Kidney epithelial cell (primary cell): ENCODE data around the gene KCNIP1. TPM values are rescaled to one million over a fixed set of nuclear protein-coding genes. Genes with fewer than 3 reads are reported as not detected.

ENCODE experiments used
- DNase-seq: peaks from one replicate; pipeline ENCODE4 v3.0.0-alpha.2; 2010; ENCODE audit warnings: low read depth
- H3K27me3 ChIP-seq: 2 replicates; pipeline ENCODE4 v1.6.0; 2011; ENCODE audit warnings: low read length; ENCODE audit not compliant: control insufficient read depth, insufficient read depth
- H3K36me3 ChIP-seq: 2 replicates; pipeline ENCODE4 v1.5.1; 2011; ENCODE audit warnings: low read length; ENCODE audit not compliant: control insufficient read depth, insufficient read depth
- H3K4me3 ChIP-seq: 2 replicates; pipeline ENCODE4 v1.5.1; 2011; ENCODE audit warnings: low read depth, mild to moderate bottlenecking, control low read depth, low read length
- total RNA-seq: library from RNA; depleted of rRNA; stranded (reverse); fragments of >200 nt; gene quantifications from 2 replicates; pipeline ENCODE4 v1.2.3, GENCODE V29; 2015
- TF ChIP-seq, protein P1 (sequence below): IDR thresholded peaks from 2 replicates; pipeline ENCODE4 v1.5.1; 2011; ENCODE audit warnings: mild to moderate bottlenecking, moderate library complexity, low read length, control low read depth, inconsistent platforms; ENCODE audit not compliant: insufficient read depth, poor library complexity, severe bottlenecking

Gene KCNIP1
- total RNA-seq, 1 donor from 2014 or later: 3.4 TPM

- DNase-seq: no peak
- TF ChIP-seq, protein P1, sequence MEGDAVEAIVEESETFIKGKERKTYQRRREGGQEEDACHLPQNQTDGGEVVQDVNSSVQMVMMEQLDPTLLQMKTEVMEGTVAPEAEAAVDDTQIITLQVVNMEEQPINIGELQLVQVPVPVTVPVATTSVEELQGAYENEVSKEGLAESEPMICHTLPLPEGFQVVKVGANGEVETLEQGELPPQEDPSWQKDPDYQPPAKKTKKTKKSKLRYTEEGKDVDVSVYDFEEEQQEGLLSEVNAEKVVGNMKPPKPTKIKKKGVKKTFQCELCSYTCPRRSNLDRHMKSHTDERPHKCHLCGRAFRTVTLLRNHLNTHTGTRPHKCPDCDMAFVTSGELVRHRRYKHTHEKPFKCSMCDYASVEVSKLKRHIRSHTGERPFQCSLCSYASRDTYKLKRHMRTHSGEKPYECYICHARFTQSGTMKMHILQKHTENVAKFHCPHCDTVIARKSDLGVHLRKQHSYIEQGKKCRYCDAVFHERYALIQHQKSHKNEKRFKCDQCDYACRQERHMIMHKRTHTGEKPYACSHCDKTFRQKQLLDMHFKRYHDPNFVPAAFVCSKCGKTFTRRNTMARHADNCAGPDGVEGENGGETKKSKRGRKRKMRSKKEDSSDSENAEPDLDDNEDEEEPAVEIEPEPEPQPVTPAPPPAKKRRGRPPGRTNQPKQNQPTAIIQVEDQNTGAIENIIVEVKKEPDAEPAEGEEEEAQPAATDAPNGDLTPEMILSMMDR: no peak
- Histone ChIP-seq H3K36me3 (no peaks in the 10 kb centered on the region), H3K4me3 (no peak overlapping the region), H3K27me3 (no peaks in the 10 kb centered on the region)
Observed at GRCh38 chr5:170589643-170590042, 85.8 kb downstream of the KCNIP1 start.

DNA sequence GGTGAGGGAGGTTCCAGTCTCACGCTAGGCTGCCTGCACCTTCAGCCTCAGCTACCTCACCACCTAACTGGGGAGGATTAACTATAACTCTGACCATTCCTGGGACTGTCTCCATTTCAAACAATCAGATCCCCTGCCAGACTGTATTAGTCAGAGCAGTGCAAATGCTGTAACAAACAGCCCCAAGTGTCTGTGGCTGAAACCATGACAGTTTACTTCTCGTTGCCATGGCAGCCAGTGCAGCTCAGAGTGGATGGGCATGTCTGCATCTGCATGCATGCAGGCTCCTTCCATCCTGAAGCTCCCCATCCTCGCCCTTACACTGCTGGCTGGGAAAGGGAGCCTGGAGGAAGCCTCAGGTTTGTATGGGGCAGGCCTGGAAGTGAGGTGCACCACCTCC lies 86.7 kb downstream of the KCNIP1 start:
- TF ChIP-seq, protein P1: no peak
- DNase-seq: no peak
- Histone ChIP-seq H3K4me3 (no peak overlapping the region), H3K36me3 (no peaks in the 10 kb centered on the region), H3K27me3 (no peaks in the 10 kb centered on the region)

- no peaks in the 10 kb centered on the region for H3K36me3 ChIP-seq
- H3K27me3 ChIP-seq: no peaks in the 10 kb centered on the region
- no peak for DNase-seq
- TF ChIP-seq, protein P1: no peak
- no peak overlapping the region for H3K4me3 ChIP-seq
Observed at GRCh38 chr5:170591054-170591453, 87.2 kb downstream of the KCNIP1 start.

GRCh38 chr5:170596482-170597044 lies 92.7 kb downstream of the KCNIP1 start:
- Histone ChIP-seq H3K4me3 (no peak overlapping the region), H3K27me3 (no peaks in the 10 kb centered on the region), H3K36me3 (no peaks in the 10 kb centered on the region)
- TF ChIP-seq, protein P1: no peak
- DNase-seq: no peak

GRCh38 chr5:170597109-170597751 lies 93.4 kb downstream of the KCNIP1 start:
- TF ChIP-seq, protein P1: no peak
- Histone ChIP-seq H3K36me3 (no peaks in the 10 kb centered on the region), H3K4me3 (no peak overlapping the region), H3K27me3 (no peaks in the 10 kb centered on the region)
- DNase-seq: peak; percentile 94

DNA sequence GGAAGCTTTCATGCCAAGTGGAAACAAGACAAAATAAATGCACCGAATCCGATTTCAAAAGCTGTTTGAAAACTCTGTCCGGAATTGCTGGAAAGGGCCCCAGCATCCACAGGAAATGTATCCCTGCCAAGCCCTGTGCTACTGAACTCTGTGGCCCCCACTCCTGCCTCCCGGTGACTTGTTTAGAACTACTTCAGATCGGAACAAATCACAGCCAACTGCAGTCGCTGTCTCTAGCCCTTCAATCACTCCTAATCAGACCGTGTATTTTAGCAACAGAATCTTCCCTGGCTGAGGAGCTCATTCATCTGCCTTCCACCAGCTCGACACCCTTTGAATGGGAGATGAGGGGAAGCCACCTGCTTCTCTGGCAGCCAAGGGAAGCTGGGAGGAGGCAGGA lies 94.1 kb downstream of the KCNIP1 start:
- no peak for DNase-seq
- no peaks in the 10 kb centered on the region for H3K36me3 ChIP-seq
- no peaks in the 10 kb centered on the region for H3K27me3 ChIP-seq
- TF ChIP-seq, protein P1: no peak
- no peak overlapping the region for H3K4me3 ChIP-seq
